Stimulated activated memory B cell treated with anti-CD40 and anti-IgM and Interleukin-4, amounts not matched to agents 10 μg/mL and 1 μg/mL and 100 μg/mL, for 72 hours (primary cell): Measurements from ENCODE around the gene ADAMTS10.
A peak's percentile ranks its signal among the peaks of the same experiment; 100 is the strongest.
"Not testable (repeated sequence)": the region's sequence is repeated elsewhere in the genome, so short reads cannot be mapped to it uniquely, and the experiment has no call there.

Source experiments
- ATAC-seq: fragments of 150-1000 bp; cut with Tn5 transposase; 2 replicates; pipeline ENCODE4 v1.10.0; 2021
- H3K27ac Mint-ChIP-seq: one replicate; pipeline ENCODE4 v1.8.0; 2022; ENCODE audit warnings: mild to moderate bottlenecking, mixed read lengths
- H3K27me3 Mint-ChIP-seq: one replicate; pipeline ENCODE4 v1.8.0; 2022; ENCODE audit warnings: mixed read lengths
- H3K36me3 Mint-ChIP-seq: one replicate; pipeline ENCODE4 v1.8.0; 2022; ENCODE audit warnings: mixed read lengths
- H3K4me1 Mint-ChIP-seq: one replicate; pipeline ENCODE4 v1.8.0; 2022; ENCODE audit warnings: mixed read lengths
- H3K4me3 Mint-ChIP-seq: one replicate; pipeline ENCODE4 v1.8.0; 2022; ENCODE audit warnings: mild to moderate bottlenecking, moderate library complexity, mixed read lengths
- H3K9me3 Mint-ChIP-seq: one replicate; pipeline ENCODE4 v1.8.0; 2022; ENCODE audit warnings: mixed read lengths

The ADAMTS10 gene

DNA sequence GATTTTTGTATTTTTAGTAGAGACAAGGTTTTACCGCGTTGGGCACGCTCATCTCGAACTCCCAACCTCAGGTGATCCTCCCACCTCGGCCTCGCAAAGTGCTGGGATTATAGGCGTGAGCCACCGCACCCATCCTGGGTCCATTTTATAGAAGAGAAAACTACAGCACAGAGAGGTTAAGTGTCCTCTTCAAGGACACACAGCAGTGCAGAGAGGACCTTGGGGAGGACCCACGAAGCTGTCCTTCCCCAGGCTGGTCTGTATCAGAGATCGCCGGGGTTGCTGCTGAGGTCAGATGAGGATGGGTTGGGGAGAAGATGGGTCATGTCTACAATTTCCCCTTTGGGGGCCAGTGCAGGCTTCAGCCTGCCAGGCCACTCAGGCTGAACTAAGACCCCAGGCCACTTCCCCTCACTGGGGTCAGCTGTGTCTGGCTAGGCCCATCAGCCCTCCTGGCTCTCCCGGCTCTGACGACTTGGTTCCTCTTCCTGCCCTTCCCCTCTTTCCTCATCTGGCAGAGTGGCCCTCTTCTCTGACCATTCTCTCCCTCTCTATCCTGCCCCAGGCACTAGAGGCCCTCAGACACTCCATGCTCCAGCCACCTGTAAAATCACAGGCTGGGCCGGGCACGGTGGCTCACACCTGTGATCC is 42.9 kb downstream of the ADAMTS10 start:
- Mint-ChIP-seq H3K4me1 (peaks cover 66% of the 10 kb centered on the region), H3K9me3 (no peaks in the 10 kb centered on the region), H3K36me3 (peaks cover 5% of the 10 kb centered on the region), H3K4me3 (no peak overlapping the region), H3K27ac (peak overlapping the region; percentile 42), H3K27me3 (no peaks in the 10 kb centered on the region)
- ATAC-seq: no peak

GRCh38 chr19:8566855-8567254 is 43.7 kb downstream of the ADAMTS10 start:
- peaks cover 62% of the 10 kb centered on the region for H3K4me1 Mint-ChIP-seq
- H3K4me3 Mint-ChIP-seq: no peak overlapping the region
- H3K9me3 Mint-ChIP-seq: no peaks in the 10 kb centered on the region
- H3K36me3 Mint-ChIP-seq: no peaks in the 10 kb centered on the region
- no peak for ATAC-seq
- H3K27me3 Mint-ChIP-seq: no peaks in the 10 kb centered on the region
- H3K27ac Mint-ChIP-seq: peak overlapping the region; percentile 42

DNA sequence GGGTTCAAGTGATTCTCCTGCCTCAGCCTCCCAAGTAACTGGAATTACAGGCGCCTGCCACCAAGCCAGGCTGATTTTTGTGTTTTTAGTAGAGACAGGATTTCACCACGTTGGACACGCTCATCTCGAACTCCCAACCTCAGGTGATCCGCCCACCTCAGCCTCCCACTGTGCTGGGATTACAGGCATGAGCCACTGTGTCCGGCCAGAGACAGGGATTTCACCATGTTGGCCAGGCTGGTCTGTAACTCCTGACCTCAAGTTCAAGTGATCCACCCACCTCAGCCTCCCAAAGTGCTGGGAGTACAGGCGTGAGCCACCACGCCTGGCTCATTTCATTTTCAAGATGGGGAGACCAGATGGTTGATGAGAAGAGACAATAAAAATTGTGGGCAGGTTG is 45.6 kb downstream of the ADAMTS10 start:
- H3K27me3 Mint-ChIP-seq, H3K9me3 Mint-ChIP-seq, H3K4me3 Mint-ChIP-seq, H3K36me3 Mint-ChIP-seq, ATAC-seq: not testable (repeated sequence)
- Mint-ChIP-seq H3K4me1 (peaks cover 52% of the 10 kb centered on the region), H3K27ac (peak overlapping the region; percentile 77)

DNA sequence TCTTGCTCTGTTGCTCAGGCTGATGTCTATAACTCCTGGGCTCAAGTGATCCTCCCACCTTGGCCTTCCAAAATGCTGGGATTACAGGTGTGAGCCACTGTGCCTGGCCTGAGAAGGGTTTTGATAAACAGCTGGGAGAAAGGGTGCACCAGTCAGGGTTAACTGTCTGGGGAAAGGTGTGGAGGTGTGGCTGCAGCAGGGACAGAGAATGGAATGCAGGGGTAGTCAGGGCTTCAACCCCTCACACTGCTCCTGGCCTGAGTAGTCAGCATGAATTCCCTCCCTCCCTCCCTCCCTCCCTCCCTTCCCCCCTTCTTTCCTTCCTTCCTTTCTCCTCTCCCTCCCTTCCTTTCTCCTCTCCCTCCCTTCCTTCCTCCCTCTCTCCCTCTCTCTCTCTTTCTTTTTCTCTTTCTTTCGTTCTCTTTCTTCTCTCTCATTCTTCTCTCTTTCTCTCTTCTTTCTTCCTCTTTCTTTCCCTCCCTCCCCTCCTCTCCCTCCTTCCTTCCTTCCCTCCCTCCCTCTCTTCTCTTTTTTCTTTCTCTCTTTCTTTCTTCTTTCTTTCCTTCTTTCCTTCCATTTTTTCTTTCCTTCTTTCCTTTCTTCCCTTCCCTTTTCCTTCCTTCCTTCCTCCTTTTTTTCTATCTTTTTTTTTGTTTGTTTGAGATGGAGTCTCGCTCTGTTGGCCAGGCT is 49.3 kb downstream of the ADAMTS10 start:
- no peaks in the 10 kb centered on the region for H3K27me3 Mint-ChIP-seq
- no peak overlapping the region for H3K4me3 Mint-ChIP-seq
- no peak for ATAC-seq
- peaks cover 14% of the 10 kb centered on the region for H3K36me3 Mint-ChIP-seq
- peak overlapping the region; percentile 77 for H3K27ac Mint-ChIP-seq
- H3K4me1 Mint-ChIP-seq: peaks cover 39% of the 10 kb centered on the region
- H3K9me3 Mint-ChIP-seq: no peaks in the 10 kb centered on the region

DNA sequence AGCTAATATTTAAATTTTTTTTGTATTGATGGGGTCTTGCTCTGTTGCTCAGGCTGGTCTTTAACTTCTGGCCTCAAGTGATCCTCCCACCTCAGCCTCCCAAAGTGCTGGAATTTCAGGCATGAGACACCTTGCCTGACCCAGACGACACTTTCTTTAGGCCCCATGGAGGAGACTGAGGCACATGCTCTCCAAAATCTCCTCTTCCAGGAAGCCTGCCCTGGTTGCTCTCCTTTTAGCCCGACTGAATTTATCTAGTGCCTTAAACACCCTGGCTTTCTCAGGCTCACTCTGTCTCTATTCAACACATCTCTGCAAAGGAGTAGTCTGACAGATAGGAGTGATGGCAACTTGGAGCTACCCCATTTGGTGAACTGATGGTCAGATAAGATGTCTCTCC is 52.2 kb downstream of the ADAMTS10 start:
- no peak for ATAC-seq
- Mint-ChIP-seq H3K27ac (peak overlapping the region; percentile 54), H3K4me3 (no peak overlapping the region), H3K4me1 (peaks cover 31% of the 10 kb centered on the region), H3K27me3 (no peaks in the 10 kb centered on the region), H3K36me3 (peaks cover 34% of the 10 kb centered on the region), H3K9me3 (no peaks in the 10 kb centered on the region)

- Mint-ChIP-seq H3K36me3 (peaks cover 40% of the 10 kb centered on the region), H3K27me3 (no peaks in the 10 kb centered on the region), H3K27ac (peak overlapping the region; percentile 54), H3K9me3 (no peaks in the 10 kb centered on the region), H3K4me3 (no peak overlapping the region), H3K4me1 (peaks cover 26% of the 10 kb centered on the region)
- ATAC-seq: no peak
Observed at GRCh38 chr19:8557642-8558238, 52.8 kb downstream of the ADAMTS10 start.

DNA sequence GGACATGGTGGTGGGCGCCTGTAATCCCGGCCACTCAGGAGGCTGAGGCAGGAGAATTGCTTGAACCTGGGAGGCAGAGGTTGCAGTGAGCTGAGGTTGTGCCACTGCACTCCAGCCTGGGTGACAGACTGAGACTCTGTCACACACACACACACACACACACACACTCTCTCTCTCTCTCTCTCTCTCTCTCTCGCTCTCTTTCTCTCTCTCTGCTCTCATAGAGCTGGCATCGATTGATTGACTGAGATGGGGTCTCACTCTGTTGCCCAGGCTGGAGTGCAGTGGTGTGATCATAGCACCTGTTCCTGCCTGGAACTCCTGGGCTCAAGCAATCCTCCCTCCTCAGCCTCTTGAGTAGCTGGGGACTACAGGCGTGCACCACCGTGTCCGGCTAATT is 56.8 kb downstream of the ADAMTS10 start:
- not testable (repeated sequence) for H3K9me3 Mint-ChIP-seq, H3K4me3 Mint-ChIP-seq, H3K27me3 Mint-ChIP-seq, ATAC-seq, H3K27ac Mint-ChIP-seq
- Mint-ChIP-seq H3K4me1 (peaks cover 12% of the 10 kb centered on the region), H3K36me3 (peaks cover 49% of the 10 kb centered on the region)

DNA sequence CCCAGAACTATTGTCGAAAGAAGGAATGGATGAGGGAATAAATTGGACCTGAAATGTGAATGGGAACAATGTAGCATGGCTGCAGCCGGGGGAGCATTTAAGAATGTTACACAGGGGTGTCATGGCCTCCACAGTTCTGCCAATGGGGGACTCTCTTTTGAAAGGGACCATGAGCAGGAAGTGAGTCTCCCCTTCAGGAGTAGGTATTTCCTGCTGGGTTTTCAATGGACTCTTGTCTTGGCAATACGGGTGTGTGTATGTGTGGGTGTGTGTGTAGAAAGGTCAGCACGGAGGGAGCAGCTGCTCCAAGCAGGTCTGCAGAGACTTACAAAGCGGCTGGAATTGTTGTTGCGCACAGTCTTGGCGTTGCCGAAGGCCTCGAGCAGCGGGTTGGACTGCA is 57.7 kb downstream of the ADAMTS10 start:
- ATAC-seq: no peak

DNA sequence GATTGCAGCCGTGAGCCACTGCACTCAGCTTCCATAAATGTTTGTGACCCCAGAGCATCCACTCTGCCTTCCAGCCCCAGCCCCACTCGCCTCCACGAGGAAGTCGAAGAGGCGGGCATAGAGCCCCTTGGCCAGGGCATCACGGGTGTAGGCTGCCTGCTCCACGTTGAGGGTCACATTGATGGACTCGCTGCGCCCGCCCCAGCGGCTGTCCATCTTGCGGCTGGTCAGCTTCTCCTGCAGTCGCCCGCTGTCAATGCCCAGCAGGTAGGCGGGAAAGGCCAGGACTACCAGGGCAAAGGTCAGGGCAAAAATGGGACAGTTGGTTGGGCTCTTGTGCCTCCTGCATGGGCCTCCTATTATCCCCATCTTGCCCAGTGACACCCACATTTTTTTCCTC is 60.4 kb downstream of the ADAMTS10 start:
- Mint-ChIP-seq H3K27me3 (no peaks in the 10 kb centered on the region), H3K27ac (no peak overlapping the region), H3K9me3 (no peaks in the 10 kb centered on the region), H3K36me3 (peaks cover 58% of the 10 kb centered on the region), H3K4me3 (no peak overlapping the region), H3K4me1 (peaks cover 5% of the 10 kb centered on the region)
- no peak for ATAC-seq

More for the DNA sequence above, 57.7 kb downstream of the ADAMTS10 start:
- H3K36me3 Mint-ChIP-seq: peaks cover 52% of the 10 kb centered on the region
- no peaks in the 10 kb centered on the region for H3K9me3 Mint-ChIP-seq
- H3K27me3 Mint-ChIP-seq: no peaks in the 10 kb centered on the region
- peaks cover 8% of the 10 kb centered on the region for H3K4me1 Mint-ChIP-seq
- no peak overlapping the region for H3K4me3 Mint-ChIP-seq
- H3K27ac Mint-ChIP-seq: peak overlapping the region; percentile 10

- Mint-ChIP-seq H3K4me1 (peaks cover 5% of the 10 kb centered on the region), H3K27me3 (no peaks in the 10 kb centered on the region), H3K36me3 (peaks cover 41% of the 10 kb centered on the region), H3K9me3 (no peaks in the 10 kb centered on the region), H3K27ac (no peak overlapping the region), H3K4me3 (no peak overlapping the region)
- no peak for ATAC-seq
Observed at GRCh38 chr19:8545743-8546142, 64.8 kb downstream of the ADAMTS10 start.

- no peaks in the 10 kb centered on the region for H3K27me3 Mint-ChIP-seq
- ATAC-seq: no peak
- peaks cover 5% of the 10 kb centered on the region for H3K4me1 Mint-ChIP-seq
- no peak overlapping the region for H3K27ac Mint-ChIP-seq
- H3K9me3 Mint-ChIP-seq: no peaks in the 10 kb centered on the region
- no peak overlapping the region for H3K4me3 Mint-ChIP-seq
- peaks cover 46% of the 10 kb centered on the region for H3K36me3 Mint-ChIP-seq
Observed at GRCh38 chr19:8544168-8544567, 66.3 kb downstream of the ADAMTS10 start.

- H3K9me3 Mint-ChIP-seq: no peaks in the 10 kb centered on the region
- H3K27ac Mint-ChIP-seq: no peak overlapping the region
- H3K4me3 Mint-ChIP-seq: no peak overlapping the region
- H3K4me1 Mint-ChIP-seq: no peaks in the 10 kb centered on the region
- H3K36me3 Mint-ChIP-seq: peaks cover 45% of the 10 kb centered on the region
- no peak for ATAC-seq
- no peaks in the 10 kb centered on the region for H3K27me3 Mint-ChIP-seq
Observed at GRCh38 chr19:8539621-8540149, 70.8 kb downstream of the ADAMTS10 start.

- Mint-ChIP-seq H3K27ac (no peak overlapping the region), H3K4me3 (no peak overlapping the region), H3K36me3 (peaks cover 40% of the 10 kb centered on the region), H3K9me3 (no peaks in the 10 kb centered on the region), H3K27me3 (no peaks in the 10 kb centered on the region), H3K4me1 (no peaks in the 10 kb centered on the region)
- ATAC-seq: no peak
Observed at GRCh38 chr19:8537099-8537498, 73.4 kb downstream of the ADAMTS10 start.

GRCh38 chr19:8536282-8536681 is 74.2 kb downstream of the ADAMTS10 start:
- Mint-ChIP-seq H3K36me3 (peaks cover 41% of the 10 kb centered on the region), H3K4me3 (no peak overlapping the region), H3K27me3 (no peaks in the 10 kb centered on the region), H3K27ac (no peak overlapping the region), H3K4me1 (no peaks in the 10 kb centered on the region), H3K9me3 (no peaks in the 10 kb centered on the region)
- no peak for ATAC-seq

DNA sequence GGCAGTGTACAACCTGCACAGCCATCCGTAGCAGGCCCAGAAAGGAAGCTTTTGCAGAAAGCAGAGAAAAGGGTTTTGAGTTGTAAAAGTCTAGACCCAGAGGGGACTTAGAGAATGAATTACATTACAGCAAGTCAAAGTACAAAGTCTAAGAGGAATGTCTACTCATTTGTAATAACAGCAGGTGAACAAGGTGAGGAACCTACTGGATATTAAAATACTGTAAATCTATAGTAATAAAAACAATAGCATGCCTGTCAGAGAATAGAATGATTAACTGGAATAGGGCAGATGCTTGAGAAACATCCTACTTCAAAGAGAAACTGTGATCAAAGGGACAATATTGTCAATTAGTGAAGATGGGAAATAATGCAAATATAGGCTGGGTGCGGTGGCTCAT is 78.3 kb downstream of the ADAMTS10 start:
- Mint-ChIP-seq H3K4me3 (no peak overlapping the region), H3K27ac (no peak overlapping the region), H3K4me1 (no peaks in the 10 kb centered on the region), H3K27me3 (no peaks in the 10 kb centered on the region), H3K9me3 (no peaks in the 10 kb centered on the region), H3K36me3 (peaks cover 34% of the 10 kb centered on the region)
- ATAC-seq: no peak

- H3K4me3 Mint-ChIP-seq: no peak overlapping the region
- no peak overlapping the region for H3K27ac Mint-ChIP-seq
- ATAC-seq: no peak
- H3K4me1 Mint-ChIP-seq: no peaks in the 10 kb centered on the region
- peaks cover 27% of the 10 kb centered on the region for H3K36me3 Mint-ChIP-seq
- no peaks in the 10 kb centered on the region for H3K27me3 Mint-ChIP-seq
- H3K9me3 Mint-ChIP-seq: no peaks in the 10 kb centered on the region
Observed at GRCh38 chr19:8531470-8531869, 79.0 kb downstream of the ADAMTS10 start.
